HG02588 (cell line): Measurements from ENCODE around the gene TMEM256.

Experiments used
- ATAC-seq: cut with Tn5 transposase; IDR thresholded peaks from one replicate; pipeline ENCODE4 v1.9.1; 2021; ENCODE audit warnings: mild to moderate bottlenecking, moderate library complexity; ENCODE audit not compliant: unreplicated experiment

TMEM256 gene

GRCh38 chr17:7408863-7409262, 5.0 kb upstream of the TMEM256 start:
- ATAC-seq: no peak

- no peak for ATAC-seq
Measured at GRCh38 chr17:7408252-7408727, 4.4 kb upstream of the TMEM256 start.

- no peak for ATAC-seq
Measured at GRCh38 chr17:7407485-7408251, 3.8 kb upstream of the TMEM256 start, which contains the start of gene NLGN2. Gene NLGN2, plus strand, starts transcription at chr17:7407845. Its CDS starts 411 bp downstream, at chr17:7408256.

- ATAC-seq: no peak
Measured at GRCh38 chr17:7407082-7407481, 3.2 kb upstream of the TMEM256 start.

- ATAC-seq: no peak
Measured at GRCh38 chr17:7406235-7406825, 2.4 kb upstream of the TMEM256 start.

GRCh38 chr17:7405350-7406234, 1.7 kb upstream of the TMEM256 start:
- ATAC-seq: no peak

GRCh38 chr17:7404737-7405349, 946 bp upstream of the TMEM256 start:
- peak; percentile 13 for ATAC-seq

GRCh38 chr17:7403727-7403976, 245 bp downstream of the TMEM256 start:
- ATAC-seq: no peak

- no peak for ATAC-seq
Measured at GRCh38 chr17:7403043-7403726, 712 bp downstream of the TMEM256 start.

GRCh38 chr17:7398612-7399011, 5.3 kb downstream of the TMEM256 start:
- no peak for ATAC-seq

GRCh38 chr17:7396147-7396546, 7.8 kb downstream of the TMEM256 start:
- ATAC-seq: no peak

GRCh38 chr17:7394452-7395191, 9.3 kb downstream of the TMEM256 start, which contains the start of gene PLSCR3:
Gene PLSCR3, minus strand, starts transcription at chr17:7394525. Its CDS starts 415 bp downstream, at chr17:7394110.
- ATAC-seq: peak; percentile 78

GRCh38 chr17:7393613-7394451, 10.1 kb downstream of the TMEM256 start:
- ATAC-seq: peak; percentile 38

GRCh38 chr17:7392696-7393612, 10.9 kb downstream of the TMEM256 start:
- ATAC-seq: no peak

GRCh38 chr17:7391307-7391706, 12.6 kb downstream of the TMEM256 start:
- ATAC-seq: no peak

GRCh38 chr17:7389924-7390910, 13.7 kb downstream of the TMEM256 start:
- ATAC-seq: no peak

- no peak for ATAC-seq
Measured at GRCh38 chr17:7388856-7389255, 15.0 kb downstream of the TMEM256 start.
